UCSD-AML1 (cell line): ENCODE results near the gene PIK3R3.

Source experiments
- DNase-seq: peaks from one replicate; lab custom pipeline; 2025; ENCODE audit not compliant: unreplicated experiment; lab: John Stamatoyannopoulos, UW

PIK3R3 gene

GRCh38 chr1:46030876-46031660, 101.4 kb downstream of the PIK3R3 start:
- no peak for DNase-seq

GRCh38 chr1:46030074-46030870, 102.2 kb downstream of the PIK3R3 start:
- DNase-seq, result no peak

- DNase-seq, result no peak
Observed at GRCh38 chr1:46027788-46028573, 104.4 kb downstream of the PIK3R3 start.

GRCh38 chr1:46026531-46026930, 105.9 kb downstream of the PIK3R3 start:
- no peak for DNase-seq

- DNase-seq, result no peak
Observed at GRCh38 chr1:46021046-46021996, 111.1 kb downstream of the PIK3R3 start.

- no peak for DNase-seq
Observed at GRCh38 chr1:46020010-46020409, 112.4 kb downstream of the PIK3R3 start.

GRCh38 chr1:46019348-46019747, 113.1 kb downstream of the PIK3R3 start:
- no peak for DNase-seq

GRCh38 chr1:46017876-46018503, 114.4 kb downstream of the PIK3R3 start:
- no peak for DNase-seq

GRCh38 chr1:46013581-46013980, 118.8 kb downstream of the PIK3R3 start:
- no peak for DNase-seq

- no peak for DNase-seq
Observed at GRCh38 chr1:46012236-46012635, 120.2 kb downstream of the PIK3R3 start.

- DNase-seq, result no peak
Observed at GRCh38 chr1:46011121-46011695, 121.2 kb downstream of the PIK3R3 start.

GRCh38 chr1:46010611-46011010, 121.8 kb downstream of the PIK3R3 start:
- DNase-seq, result no peak

GRCh38 chr1:46008585-46008984, 123.8 kb downstream of the PIK3R3 start:
- no peak for DNase-seq

GRCh38 chr1:46005594-46005993, 126.8 kb downstream of the PIK3R3 start:
- no peak for DNase-seq

- DNase-seq, result no peak
Observed at GRCh38 chr1:46004492-46004891, 127.9 kb downstream of the PIK3R3 start.

GRCh38 chr1:46003315-46003714, 129.1 kb downstream of the PIK3R3 start:
- DNase-seq, result no peak

- DNase-seq, result no peak
Observed at GRCh38 chr1:46002551-46003150, 129.8 kb downstream of the PIK3R3 start.

- no peak for DNase-seq
Observed at GRCh38 chr1:46001081-46001785, 131.2 kb downstream of the PIK3R3 start.

GRCh38 chr1:45999507-45999906, 132.9 kb downstream of the PIK3R3 start:
- no peak for DNase-seq
